GM19099 (cell line): ENCODE results near the gene TRPC4AP.

ENCODE experiments used
- POLR2A ChIP-seq: IDR thresholded peaks from 3 replicates; pipeline ENCODE4 v1.6.1; 2011; ENCODE audit warnings: low read depth; ENCODE audit not compliant: insufficient read length; ENCODE audit errors: extremely low read depth

Gene TRPC4AP

DNA sequence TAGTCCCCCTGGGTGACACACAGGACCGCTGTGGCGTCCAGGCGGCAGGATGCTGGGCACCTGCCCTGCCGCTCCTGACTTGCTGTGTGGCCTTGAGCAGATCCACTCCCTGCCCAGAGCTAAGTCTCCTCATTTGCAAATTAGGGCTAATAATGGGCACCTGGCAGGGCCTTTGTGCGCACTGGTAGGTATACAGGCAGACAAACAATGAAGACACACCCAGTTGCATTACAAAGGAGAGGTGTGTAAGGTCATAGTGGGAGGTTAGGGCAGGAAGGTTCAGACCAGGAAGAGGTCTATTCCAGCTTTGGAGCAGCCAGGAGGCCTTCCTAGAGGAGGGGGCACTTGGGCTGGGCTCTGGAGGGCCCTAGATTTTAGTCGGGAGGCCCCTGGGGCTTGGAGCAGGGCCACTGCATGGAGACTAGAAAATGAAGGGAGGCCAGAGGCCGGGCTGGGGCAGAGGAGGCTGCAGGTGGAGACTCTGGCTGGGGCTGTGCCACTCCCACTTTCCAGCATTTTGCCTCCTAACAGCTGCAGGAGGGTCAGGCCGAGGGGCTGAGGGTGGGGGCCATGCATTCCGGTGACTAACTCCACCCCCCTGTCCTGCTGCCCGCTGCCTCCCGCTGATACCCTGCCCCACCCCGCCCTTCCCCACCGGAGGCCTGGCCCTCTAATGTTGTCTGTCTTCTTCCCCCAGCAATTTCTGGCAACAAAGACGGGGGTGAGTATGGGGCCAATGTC is 108.4 kb downstream of the TRPC4AP start:
- no peak for TF ChIP-seq POLR2A

DNA sequence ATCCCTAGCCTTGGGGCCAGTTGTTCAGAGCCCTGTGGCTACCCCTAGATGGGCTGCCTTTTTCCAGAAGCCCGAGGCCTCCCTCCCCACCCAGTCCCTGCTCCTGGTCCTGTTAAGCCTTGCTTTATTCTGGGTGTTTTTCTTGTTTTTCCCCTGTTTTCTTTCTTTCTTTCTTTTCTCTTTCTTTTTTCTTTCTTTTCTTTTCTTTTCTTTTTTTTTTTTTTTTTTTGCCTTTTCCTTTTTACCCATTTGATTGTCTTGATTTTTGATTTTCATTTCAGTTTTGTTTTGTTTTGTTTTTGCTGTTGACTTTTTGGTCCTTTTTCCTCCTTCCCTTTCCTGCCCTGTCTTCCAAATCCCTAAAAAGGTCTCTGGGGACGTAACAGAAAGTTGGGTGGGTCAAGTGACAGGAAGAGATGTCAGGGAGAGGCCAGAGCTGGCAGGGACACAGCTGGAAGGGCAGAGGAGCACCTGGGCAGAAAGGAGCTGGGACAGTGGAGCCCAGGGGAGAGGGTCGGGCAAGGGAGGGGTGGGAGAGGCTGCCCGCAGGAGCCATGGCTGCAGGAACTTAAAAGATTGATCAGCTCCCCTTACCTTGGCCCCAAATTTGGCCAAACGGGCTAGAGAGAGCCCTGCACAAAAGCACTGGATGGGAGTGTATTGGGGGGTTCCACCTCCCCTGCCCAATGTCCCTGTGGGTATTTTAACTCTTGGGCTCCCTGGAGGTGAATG is 109.4 kb downstream of the TRPC4AP start:
- no peak for TF ChIP-seq POLR2A

DNA sequence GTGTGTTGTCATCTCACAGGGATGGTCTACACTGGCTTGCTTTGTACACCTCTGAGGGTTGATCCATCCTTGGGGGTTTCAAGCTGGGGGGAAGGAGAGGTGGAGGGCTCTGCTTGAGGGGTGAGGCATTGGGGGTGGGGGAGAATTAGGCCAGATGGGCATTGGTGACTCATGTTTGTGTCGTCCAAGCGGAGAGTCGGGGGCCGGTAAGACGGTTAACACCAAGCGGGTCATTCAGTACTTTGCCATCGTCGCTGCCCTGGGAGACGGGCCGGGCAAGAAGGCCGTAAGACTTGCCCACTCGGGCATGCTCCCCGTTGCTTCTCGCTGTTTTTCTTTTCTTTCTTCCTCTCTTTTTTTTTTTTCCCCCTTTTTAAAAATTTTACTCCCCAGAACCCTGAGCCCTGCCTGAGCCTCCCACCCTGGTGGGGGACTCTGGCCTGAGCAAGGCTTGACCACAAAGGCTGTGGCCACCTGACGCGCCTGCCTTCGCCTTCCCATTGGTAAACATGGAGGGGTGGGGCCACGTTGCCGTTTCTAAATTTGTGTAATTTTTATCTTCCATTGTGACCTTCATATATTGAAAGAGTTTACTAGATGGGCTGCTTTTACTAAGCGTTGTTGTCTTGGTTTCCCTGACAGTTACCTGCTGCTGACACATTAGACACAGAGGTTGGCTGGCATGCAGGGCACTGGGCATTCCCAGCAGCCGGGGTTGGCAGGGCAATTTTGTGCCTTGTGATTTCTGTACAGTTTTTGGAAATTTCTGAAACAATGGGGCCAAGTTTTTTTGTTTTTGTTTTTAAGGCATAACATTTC is 110.1 kb downstream of the TRPC4AP start:
- TF ChIP-seq POLR2A, result no peak

DNA sequence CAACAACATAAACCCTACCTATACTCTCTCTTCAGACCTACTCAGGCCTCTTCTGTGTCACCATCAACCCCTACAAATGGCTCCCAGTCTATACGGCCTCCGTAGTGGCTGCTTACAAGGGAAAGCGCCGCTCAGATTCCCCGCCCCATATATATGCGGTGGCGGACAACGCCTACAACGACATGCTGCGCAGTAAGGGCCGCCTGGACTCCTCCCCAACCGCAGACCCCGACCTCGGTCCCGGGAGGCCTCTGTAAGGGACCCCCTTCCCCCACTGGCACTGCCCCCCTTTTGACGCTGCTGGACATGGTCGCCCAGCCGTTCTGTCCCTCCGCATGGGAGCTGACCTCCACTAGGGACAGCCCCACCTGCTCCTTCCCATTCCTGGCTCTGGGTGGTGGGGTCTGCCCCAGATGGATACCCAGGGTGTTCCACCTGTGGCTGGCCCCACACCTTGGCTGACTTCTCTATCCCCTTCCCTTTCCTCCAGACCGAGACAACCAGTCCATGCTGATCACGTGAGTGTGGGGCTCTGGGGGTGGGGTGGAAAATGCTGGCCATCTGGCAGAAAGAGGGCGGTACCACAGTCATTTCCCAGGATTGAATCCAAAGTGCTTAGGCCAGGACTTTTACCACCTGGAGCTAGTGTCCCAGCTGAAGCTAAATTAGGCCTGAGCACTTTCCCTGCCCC is 111.9 kb downstream of the TRPC4AP start:
- no peak for TF ChIP-seq POLR2A

DNA sequence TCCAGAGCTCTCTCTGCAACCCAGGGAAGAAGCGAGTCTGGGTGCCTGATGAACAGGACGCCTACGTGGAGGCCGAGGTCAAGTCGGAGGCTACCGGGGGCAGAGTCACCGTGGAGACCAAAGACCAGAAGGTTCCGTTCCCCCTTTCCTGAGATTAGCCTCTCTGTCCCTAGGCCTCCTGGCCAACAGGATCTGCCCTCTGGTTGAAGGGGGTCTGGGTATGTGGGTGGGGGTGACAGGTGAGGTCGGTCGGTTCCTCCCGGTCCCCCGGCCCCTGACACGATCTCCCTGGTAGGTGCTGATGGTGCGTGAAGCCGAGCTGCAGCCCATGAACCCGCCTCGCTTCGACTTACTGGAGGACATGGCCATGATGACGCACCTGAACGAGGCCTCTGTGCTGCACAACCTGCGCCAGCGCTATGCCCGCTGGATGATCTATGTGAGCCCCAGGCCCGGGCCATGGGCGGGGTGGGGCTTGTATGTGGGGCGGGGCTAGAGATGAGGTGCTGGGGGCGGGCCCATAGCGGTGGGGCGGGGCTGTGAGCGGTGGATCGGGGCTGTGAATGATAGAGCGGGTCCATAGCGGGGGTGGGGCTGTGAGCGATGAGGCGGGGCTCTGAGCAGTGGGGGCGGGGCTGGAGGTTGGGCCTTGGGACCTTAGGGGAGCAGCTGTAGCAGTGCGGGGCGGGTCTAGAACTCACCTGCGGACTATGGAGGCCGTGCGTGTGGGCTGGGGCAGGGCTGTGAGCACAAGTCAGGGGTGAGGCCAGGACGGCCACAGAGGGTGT is 113.0 kb downstream of the TRPC4AP start:
- TF ChIP-seq POLR2A, result no peak

DNA sequence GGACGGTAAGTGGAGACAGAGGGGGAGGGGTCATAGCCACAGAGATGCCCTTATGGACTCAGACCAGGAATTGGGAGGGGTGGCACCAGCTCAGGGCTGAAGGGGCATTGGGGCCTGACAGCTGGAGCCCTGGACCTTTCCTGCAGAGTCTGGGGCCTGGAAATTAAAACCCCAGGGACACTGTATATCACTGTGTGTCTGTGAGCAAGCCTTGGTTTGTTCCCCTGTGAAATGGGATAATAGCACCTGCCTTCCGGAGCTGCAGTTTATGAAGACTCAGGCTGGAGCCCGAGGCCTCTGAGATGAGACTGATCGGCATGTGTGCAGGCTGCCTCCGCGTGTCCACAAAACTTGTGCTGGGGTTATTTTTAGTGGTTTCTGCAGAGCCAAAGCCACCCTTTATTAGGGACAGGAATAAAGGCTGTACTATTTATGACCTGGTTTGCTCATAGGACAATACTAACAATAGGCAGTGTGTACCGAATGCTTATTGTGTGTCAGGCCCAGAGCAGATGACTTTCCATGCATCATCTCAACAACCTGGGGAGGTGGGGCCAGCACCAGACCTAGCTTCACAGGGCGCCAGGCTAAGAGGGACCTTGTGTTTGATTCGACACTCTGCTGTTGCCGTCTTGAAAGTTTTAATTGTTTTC is 114.4 kb downstream of the TRPC4AP start:
- TF ChIP-seq POLR2A, result no peak

DNA sequence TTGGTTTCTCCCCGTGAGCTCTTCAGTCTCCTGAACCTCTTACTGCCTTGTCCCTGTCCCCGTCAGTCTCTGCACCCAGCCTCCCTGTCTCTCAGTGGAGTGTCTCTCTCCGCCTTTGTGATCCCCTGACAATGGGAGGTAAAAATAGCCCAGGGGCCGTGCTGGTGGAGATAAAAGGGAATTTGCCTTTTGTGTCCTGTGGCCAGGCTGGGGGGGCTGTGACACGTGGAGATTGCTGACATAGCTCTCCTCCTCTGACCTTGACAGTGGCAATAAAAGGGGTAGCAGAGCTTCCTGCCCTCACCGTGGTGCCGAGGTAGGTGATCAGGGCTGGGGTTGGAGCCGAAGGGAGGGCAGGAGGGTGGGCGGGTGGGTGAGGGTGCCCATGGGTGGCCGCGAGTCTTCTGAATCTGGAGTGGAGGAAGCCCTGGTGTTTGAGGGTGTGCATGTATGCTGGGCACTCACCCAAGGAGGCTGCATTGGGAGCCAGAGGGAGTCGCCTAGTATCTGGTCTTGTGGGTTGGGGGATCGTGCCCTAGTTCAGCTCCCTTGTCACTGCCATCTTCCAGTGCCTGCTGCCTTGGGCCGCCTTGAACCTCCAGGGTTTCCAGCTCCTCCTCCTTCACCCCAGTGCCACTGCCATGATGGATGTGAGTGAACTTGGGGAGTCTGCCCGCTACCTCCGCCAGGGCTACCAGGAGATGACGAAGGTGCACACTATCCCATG is 115.1 kb downstream of the TRPC4AP start:
- TF ChIP-seq POLR2A, result no peak

DNA sequence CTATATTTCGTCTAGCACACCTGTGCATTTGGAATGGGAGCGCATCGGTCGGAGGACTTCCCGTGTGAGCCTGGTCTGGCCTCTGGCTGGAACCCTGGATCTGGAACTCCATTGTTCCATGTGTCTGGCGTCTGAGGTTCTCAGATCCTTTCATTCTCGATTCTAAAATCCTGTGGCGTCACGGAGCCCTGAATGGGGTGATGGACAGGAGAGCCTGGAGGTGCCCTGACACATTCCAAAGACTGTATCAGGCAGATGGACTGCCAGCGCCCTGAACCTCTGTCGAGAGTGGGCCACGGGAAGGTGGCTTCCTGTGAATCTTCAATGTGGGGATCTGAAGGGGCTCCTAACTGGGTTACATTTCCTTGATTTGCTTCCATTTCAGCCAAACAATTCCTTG is 116.3 kb downstream of the TRPC4AP start:
- TF ChIP-seq POLR2A, result no peak

DNA sequence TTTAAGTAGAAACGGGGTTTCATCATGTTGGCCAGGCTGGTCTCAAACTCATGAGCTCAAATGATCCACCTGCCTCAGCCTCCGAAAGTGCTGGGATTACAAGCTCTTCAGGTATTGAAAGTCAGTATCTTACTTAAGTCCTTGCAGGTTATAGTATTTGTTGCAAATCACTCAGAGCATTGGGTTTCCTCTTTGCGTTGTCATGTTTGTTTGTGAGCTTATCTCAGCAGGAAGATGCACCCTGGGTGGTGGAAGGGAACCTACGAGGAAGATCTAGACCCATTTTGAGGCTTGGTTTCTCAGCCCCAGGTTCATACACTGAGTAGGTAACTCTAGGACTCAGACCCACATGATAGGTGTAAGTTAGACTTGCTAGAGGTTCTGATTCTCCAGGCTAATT is 118.4 kb downstream of the TRPC4AP start:
- no peak for TF ChIP-seq POLR2A

DNA sequence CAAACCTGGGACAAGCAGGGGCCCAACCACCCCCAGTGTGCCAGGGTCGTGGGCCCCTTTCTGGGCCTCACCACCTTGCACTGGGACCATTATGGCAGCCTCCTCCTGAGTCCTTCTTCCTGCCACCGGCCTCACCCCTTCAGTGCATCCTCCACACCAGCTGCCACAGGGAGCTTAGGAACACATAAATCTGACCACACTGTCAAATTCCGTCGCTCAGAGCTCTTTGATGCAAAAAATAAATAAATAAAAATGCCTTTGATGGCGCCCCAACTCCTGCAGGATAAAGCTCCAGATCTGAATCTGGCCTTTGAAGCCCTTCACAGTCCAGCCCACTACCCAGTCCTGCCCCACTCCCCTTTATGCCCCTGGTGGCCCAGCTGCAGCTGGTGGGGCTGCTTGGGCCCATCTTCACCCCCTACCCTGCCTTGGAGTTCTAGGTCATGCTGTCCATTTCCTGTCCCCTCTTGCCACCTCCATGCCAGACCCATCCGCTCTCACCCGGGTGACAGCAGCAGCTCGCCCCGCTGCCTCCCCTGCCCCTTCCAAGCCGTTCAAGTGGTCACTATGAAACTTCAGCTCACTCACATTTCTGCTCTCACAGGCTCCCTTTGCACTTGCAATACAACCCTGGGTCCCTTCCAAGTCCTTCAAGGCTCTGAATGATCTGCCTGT is 120.9 kb downstream of the TRPC4AP start:
- no peak for TF ChIP-seq POLR2A

DNA sequence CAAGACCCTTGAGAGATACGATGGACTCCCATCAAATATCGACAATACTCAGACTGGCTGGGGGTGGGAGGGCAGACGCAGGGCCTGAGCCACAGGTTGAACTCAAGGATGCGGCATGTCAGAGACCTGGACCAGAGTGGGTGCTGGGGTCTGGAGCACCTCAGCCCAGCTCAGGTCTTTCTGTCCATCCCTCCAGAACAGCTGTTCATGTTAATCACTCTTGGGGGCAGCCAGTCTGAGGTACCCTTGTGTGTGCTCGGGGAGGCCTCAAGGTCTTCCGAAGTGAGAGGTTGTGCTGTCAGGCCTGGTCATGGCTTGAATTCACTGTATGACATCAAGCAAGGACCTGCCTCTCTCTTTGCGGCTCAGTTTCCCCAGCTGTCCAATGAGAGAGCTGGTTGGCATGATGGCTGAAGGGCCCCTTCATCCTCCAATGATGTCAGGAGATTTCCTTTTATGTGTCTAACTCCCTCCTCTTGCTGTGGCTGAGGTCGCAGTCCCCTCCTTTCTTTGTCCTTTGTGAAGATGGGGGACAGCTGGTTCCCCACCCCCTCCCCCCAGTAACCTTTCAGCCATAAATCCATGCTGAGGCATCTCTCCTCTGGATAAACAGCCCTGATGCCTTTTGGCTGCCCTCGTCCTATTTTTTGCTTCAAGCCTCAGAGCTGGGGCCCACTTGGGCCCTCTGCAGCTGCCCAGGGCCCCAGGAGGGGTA is 121.6 kb downstream of the TRPC4AP start:
- no peak for TF ChIP-seq POLR2A
